ENCODE measurements around the gene ESPL1. TPM values are rescaled to one million over a fixed set of nuclear protein-coding genes. Genes with fewer than 3 reads are reported as not detected.
A peak's percentile ranks its signal among the peaks of the same experiment; 100 is the strongest.

ESPL1 gene
- 4.2 and 6.0 TPM in 2 replicates for total RNA-seq

DNA sequence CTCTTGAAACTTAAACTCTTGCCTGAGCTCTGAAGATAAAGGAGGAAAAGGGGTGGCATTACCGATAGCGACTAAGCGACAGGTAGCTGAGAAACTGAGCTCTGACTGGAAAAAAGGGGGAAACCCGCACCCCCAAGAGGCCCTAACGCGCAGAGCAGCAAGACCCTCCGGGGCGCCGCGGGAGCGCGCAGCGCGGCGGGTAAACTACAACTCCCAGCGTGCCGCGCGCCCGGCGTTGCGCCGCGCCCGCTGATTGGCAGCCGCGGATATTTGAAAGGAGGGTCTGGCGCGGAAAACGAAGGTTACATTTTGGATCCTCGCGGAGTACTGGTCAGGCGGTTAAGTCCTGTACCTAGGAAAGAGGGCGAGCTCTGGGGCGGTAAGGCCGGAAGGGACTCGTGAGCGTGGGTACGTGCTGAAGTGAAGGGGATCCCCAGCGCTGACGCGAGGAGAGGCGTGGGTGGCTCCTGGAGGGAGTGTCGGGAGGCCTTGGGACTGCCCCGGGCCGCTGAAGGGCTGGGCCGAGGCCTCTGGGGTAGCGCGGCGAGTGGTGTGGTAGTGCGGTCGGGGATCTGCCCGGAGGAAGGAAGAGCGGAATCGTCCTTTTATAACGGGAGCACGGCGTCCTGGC lies at the start of gene ESPL1:
ESPL1 (plus strand) TSS at position 301 of the 631 bp plus-strand sequence. CDS start 468 bp downstream, outside the sequence.
- peak; percentile 53 to 86 for DNase-seq (ENCODE audit: low read depth in 2 of 2)

DNA sequence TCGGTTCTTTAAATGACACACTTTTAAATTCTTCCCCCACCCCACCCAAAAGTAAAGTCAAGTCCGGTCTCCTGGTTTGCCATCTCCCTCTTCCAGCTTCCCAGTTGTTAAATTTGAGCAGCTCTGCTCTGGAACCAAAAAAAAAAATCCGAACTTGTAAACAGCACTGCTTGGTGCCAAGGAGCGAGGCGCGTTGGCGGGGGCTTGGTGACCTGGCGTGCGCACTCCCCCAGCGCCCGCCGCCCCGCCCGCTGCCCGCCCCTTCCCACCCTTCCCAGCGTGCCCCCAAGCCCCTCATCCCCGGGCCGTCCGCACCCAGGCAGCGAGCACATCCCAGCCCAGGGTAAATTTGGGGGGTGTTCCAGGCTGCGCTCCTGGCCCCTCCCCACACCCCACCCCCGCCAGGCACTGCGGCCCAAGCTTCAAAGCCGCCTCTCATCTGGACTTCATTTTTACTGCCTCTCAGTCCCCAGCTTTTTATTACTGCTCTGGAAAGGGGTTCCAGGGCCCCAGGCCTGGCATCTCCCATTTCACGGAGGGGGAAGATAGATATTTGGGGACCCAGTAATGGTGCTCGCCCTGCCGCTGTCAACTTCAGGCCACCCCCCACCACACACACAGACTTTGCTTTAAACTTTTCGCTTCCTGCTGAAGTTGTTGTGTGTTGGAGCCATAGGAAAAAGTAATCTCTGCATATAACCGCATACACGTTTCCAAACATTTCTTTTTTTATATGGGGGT lies 49.4 kb upstream of the ESPL1 start:
- no peak for DNase-seq (ENCODE audit: low read depth in 2 of 2)

DNA sequence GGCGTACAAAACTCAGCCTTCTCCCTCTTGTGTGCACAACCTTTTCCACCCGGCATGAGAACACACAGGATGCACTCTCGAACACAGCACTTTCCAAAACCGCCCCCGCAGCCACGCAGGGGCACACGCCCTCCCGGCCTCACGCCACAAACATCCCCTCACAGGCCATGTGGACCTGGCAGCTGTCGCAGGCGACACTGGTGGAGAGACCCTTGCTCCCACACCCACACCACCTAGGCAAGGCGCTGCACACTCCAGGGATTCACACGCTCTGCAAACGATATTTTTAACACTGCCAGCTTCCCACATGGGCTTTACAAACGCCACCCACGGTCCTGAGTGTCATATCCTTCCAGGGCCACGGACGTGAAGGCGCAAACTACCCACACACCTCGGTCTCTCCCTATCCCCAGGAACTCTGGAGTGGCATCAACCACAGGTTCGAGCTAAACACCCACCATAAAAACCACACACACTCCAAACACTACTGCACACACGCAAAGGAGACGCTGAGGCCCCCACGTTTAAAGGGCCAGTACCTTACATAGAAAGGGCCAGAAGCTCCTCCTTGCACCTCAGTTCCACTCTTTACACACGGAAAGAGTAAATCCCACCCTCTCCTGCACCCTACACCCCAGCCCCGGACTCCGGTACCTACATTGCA lies 48.7 kb upstream of the ESPL1 start:
- DNase-seq (ENCODE audit: low read depth in 2 of 2): peak in 1 of 2 donors; percentile 48

DNA sequence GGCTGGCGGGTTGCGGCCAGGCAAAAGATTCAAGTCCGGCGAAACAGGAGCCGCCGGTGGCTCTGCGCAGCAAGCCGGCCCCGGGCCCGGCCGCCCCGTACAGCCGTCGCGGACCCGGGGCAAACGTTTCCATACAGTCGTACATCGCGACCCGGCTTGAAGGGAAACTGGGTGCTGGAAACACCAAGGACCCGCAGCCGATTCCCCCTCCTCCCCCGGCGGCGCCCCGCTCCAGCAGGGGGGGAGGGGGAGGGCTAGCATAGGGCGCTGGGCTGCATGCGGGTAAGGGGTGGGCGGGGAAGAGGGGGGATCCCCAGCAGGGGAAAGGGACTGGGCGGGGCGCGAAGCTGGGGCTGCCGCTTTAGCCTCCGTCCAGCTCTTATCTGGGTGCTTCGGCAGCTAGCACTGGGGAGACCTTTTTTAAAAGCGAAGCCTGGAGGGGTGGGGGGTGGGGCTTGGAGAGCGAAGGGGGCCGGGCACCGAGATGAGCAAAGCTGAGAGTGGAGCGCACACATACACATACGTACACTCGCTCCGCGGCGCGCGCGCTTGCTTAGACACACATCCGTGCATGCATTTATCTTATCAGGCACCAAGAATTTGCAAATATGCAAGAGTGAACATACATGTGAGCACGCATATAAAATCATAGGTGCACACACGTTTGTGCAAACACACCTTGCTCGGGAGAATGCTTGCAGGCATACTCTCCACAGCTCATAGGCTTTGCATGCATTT lies 48.0 kb upstream of the ESPL1 start:
- DNase-seq (ENCODE audit: low read depth in 2 of 2): peak in 1 of 2 donors; percentile 79

DNA sequence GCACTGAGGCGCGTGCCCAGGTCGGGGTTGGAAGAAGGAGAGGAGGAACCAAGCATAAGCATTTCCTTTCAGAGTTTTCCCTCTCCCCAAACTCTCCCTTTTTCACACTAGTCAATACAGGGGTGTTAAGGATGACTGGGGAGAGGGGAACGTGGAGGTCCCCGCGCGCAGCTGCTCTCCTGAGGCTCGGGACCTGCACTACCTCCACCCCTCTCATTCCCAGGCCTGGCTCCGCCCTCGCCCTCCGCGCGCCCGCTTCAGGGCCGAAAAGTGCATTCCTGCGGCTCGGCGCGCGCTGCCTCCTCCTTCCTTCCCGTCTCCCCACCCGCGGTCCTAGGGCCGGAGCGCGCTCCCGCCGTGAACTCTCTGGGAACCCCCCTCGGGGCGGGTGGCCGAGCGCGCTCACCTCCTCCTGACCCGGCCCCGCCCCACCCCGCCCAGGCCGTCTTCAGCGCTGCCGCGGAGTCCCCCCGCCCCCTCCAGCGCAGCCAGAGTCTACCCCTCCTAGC lies 47.4 kb upstream of the ESPL1 start:
- peak; percentile 41 to 90 for DNase-seq (ENCODE audit: low read depth in 2 of 2)

DNA sequence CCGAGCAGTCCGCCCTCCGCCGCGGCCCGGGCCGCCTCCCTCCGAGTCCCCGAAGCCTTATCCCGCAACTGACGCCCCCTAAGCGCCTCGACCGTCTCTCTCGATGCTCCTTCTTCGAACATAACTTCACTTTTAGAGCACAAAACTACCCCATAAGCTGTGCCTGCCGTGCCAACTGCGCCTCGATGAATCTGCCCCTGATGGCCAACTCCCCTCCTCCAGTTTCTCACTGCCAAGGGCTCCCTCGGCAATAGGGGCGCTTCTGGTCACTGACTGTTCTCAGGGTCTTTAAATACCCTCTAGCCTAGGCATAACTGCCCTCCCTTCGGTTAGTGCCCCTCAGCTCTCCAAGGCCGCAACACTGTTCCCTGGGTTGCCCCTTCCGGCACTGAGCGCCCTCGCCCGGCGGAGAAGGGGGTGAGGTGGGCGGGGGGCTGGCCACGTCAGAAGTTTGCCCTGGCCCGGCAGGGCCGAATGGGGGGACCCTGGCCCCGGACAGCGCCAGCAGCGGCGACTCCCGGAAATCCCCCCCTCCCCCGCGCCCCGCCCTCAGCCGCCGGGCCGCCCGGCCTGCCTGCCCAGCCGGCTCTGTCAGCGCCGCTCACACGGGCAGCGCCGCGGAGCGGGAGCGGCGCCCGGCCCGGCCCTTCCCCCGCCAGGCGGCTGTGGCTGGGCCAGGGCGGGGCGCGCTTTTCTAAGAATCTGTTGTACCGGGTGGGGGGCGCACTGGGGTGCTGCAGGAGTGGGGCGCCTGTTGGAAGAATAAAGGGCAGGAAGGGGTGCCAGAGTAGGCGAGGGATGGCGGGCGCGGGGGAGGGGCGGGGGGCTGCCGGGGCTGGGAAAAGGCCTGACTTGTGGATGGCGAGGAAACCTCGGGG lies 46.7 kb upstream of the ESPL1 start:
- DNase-seq (ENCODE audit: low read depth in 2 of 2): peak in 1 of 2 donors; percentile 76

DNA sequence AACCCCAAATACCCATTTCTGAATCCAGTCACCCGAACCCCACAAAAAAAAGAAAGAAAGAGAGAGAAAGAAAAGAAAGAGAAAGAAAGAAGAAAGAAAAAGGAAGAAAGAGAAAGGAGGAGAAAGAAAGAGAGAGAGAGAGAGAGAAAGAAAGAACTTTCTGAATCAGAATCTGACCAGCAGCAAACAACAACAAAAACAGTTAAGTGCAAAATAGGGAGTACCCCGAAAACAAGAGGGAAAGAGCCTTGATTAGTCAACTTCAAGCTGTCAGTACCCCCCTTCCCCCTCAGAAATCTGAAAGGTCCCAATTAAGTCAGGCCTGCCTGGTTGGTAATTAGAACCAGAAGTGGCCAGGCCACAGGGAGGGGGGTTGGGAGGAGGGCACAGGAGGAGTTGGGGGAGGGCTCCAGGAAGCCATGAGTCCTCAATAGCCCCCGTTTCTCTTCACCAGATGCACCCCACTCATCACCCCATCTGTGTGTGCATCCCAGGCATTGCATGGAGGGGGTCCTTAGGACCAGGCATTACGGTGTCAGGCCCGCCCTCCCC lies 45.9 kb upstream of the ESPL1 start:
- DNase-seq (ENCODE audit: low read depth in 2 of 2): no peak

DNA sequence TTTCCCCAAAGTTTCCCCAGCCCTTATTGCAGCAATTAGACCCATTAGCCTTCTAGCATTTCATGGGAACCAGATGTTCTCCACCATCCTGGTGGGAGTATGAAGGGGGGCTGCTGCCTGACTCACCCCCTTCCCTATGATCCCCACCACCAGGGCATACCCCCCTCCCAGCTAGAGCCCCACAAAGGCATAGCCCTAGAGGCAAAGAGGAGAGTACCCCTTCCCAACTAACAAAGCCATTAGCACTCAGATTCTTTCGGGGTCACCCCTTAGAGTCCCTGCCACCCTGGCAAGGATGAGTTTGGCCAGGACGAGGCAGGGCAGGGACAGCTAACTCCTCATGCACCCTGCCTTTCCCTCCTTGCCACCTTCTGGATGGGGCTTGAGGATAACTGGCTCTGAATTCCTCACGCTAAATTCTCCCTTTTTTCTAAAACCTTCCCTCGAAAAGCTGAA lies 45.3 kb upstream of the ESPL1 start:
- DNase-seq (ENCODE audit: low read depth in 2 of 2): no peak

DNA sequence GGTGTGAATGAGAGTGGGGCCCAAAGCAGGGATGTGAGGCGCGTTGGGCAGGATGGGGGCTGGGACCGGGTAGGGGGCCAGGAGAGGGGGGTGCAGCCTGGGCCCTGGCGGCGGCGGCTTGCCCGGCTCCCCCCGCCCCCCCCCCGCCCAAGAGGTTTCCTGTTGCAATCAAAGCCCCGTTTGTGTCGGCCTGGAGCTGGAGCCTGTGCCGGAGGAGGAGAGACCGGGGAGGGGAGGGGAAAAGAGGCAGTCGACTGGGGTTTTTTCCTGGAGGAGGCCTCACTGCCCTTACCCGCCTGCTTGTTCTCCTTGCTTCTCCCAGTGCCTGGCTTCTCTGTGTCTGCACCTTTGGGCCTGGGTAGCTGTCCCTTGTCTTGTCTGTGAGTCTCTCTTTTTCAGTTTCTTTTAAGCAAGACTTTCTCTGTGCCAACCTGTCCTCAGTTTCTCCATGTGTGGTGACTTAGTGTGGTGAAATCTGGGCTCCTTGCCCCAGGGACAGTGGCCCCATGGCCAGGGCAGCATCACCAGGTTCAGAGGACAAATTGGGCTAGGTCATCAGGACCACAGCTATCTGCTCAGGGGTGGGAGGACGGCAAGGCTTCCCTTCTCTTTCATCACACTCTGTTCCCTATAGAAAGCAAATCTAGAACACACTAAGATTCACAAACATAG lies 44.6 kb upstream of the ESPL1 start:
- peak in 1 of 2 donors; percentile 56 for DNase-seq (ENCODE audit: low read depth in 2 of 2)

DNA sequence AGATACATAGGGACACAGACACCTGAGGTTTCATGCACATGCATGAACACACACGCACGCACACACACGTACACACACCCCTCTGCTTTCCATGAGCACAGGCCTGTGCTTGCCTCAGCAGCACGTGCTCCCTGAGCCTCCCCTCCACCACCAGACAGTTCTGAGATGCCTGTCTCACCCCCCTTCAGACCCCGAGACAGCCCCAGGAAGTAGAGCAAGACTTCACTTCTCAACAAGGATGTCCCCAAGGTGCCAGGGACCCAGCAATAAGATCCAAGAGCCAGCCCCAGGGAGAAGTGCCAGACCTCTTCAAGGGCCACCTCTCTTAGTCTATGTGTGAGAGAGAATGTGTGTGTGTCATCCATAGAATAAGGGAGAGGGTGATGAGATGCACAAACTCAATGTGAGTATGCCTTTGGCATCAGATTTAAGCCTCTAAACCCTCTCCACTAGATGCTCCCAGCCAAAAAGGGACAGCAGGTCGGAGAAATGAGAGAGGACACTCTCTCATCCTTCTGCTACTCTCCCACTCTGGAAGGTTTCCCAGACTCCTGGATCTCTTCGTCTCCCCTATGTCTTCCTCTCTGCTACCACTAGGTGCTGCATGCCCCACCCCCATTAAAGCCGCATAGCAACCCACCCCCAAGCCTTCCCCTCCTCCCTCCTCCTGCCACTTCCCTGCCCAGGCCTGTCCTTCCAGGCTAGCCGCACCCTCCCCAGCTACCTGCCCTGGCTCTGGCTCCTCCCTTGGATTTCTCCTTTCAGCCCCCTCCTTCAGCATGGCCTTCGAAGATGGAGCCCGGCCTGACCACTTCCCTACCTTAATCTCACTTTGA lies 43.8 kb upstream of the ESPL1 start:
- no peak for DNase-seq (ENCODE audit: low read depth in 2 of 2)

DNA sequence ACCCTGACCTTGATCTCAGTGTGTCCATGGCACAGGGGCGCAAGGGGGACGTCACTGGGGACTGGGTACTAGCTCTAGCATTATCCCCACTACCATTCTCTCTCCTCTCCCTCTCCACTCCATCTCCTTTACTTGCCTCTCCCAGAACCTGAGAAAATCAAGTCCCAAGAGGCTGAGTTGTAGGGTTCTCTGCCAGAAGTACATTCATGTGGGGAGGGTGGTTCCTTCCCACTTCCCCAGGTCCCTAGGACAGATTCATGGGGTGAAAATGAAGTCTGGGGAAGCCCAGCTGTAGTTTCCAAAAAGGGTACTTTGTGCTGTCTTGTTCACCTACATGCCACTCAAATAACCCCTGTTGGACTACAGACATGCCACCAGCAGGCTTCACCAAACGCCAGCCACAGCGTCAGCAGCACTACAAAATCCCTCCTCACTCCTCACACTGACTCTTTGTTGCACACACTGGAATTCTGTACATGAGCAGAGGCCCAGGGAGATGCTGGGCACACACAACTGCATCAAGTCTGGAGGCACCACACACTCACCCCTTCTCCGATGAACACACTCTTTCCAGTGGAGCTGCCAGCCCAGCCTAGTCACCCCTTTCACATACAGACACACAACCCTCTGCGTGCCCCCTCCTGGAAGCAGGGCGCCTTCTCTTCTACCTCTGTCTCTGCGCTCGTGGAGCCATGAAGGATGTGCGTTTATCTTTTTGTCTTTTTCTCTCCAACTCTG lies 43.0 kb upstream of the ESPL1 start:
- no peak for DNase-seq (ENCODE audit: low read depth in 2 of 2)

DNA sequence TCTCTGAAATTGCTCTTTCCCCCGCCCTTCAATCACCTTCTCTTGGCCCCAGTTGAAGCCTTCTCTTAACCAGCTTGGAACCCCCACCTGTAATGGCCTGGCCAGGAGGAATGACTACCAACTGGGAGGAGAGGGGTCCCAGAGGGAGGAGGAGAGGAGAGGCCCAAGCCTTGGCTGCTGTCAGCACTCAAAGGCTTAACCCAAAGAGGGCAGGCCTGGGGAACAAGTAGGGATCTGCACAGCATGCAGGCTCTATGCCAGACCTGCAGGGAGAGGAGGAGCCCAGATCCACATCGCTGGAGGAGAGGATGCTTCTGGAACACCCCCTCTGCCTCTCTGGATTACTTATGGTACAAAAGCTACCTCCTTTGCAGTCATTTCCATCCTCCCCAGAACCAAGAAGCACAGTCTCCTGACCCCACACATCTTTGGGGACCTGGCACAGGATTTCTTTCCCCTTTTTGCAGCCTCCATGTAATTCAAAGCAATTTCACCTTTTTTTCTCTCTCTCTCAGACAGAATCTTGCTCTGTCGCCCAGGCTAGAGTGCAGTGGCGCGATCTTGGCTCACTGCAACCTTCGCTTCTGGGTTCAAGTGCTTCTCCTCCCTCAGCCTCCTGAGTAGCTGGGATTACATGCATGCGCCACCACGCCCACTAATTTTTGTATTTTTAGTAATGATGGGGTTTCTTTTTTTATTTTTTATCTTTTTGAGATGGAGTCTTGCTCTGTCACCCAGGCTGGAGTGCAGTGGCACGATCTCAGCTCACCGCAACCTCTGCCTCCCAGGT lies 42.3 kb upstream of the ESPL1 start:
- no peak for DNase-seq (ENCODE audit: low read depth in 2 of 2)

DNA sequence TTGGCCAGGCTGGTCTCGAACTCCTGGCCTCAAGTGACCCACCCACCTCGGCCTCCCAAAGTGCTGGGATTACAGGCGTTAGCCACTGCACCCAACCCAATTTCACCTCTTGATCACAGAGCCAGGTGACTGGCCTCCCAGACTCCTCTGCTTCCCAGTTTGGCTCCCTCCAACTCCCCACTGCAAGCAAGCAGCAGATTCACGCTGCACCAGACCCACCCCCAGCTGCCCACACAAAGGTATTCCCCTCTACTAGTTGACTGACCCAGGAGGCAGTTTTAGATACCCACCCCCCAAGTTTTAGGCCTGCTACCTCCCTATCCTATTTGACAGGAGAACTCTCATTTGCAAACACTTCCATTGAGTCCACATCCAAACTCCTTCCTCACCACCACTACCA lies 41.3 kb upstream of the ESPL1 start:
- no peak for DNase-seq (ENCODE audit: low read depth in 2 of 2)

DNA sequence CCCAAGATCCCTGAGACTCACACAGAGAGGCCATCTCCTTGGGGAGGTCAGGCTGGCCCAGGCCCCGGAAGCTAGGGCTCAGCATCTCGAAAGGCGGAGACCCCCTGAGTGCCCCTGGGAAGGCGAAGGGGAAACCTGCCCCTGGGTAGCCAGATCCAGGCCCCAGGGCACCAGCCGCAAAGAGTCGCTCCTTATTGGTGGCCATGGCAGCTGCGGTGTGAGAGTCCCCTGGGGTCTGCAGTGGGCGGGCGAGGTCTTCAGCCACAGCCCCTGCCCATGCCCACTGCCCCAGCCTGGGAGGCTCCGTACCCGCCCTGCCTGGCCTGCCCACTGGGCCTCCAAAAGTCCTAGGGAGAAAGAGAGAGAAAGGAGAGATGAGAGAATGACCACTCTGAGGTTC lies 40.8 kb upstream of the ESPL1 start:
- no peak for DNase-seq (ENCODE audit: low read depth in 2 of 2)

DNA sequence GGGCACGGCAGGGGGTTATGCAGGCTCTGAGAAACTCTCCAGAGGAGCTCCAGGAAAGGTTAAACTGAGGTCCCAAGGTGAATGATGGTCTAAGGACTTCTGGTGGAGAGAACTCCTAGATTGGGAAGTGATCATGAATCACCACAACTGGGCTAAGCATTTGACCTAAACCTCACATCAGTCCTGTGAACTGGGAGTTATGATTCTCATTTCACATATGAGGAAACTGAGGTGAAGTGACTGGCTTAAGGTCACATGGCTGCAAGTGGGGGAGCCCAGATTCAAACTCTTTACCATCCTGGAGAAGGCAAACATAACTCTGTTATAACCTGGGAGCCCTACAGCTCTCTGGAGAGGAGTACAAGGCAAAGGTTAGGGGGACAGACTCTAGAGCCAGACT lies 40.3 kb upstream of the ESPL1 start:
- DNase-seq (ENCODE audit: low read depth in 2 of 2): no peak

DNA sequence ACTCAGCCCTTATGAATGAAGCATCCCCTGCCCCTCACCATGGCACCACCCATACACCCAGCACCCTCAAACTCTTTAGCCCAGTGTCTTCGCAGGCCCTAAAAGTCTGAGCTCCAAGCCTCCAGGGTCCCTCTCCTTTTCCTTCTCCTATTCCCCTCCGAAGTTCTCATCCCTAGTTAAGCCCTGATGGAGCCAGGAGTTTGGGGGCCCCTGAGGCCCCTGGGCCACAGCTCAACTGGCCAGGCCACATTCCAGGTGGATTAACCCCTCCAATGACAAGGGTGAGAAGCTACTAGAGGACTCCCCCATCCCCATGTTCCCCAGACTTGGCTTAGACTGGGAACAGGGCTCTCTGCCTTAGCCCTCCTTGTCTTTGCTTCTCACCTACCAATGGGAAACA lies 38.6 kb upstream of the ESPL1 start:
- no peak for DNase-seq (ENCODE audit: low read depth in 2 of 2)

DNA sequence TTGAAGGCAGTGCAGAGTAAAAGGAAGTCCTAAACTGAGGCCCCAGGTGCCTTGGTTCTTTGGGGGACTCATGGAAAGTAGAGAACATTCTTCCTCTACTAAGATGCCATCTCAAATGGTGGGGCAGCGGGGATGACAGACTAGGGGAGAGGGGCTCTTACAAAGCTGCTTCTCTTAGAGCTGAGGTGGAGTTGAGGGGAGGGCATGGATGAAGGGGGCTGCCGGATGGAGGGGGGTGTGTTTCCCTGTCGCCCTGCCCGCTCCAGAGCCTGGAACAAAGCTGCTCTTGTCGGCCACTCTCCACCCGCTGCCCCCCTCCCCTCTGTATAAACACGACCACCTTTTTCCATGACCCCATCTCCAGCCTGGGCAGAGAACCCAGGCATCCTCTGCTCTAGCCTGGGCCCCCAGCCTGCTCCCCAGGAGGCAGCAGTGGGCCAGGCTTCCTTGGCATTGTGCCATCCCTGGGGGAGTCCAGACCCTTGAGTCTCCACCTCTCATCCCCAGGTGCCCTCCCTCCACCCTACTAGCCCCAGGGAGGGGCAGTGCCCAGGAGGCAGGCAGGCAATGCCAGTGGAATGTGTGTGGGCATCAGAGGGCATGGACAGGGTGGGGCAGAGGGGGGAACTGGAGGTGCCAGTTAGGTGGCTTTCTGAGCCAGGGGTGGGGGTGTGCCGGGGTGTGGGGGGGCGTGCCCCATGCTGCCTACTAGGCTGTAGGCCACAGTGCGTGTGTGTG lies 37.8 kb upstream of the ESPL1 start:
- DNase-seq (ENCODE audit: low read depth in 2 of 2): no peak
